HG02759 (cell line): Measurements from ENCODE around the gene RNF187.

ENCODE experiments used
- ATAC-seq: cut with Tn5 transposase; IDR thresholded peaks from one replicate; pipeline ENCODE4 v1.9.1; 2021; ENCODE audit warnings: mild to moderate bottlenecking, moderate library complexity; ENCODE audit not compliant: unreplicated experiment

RNF187 gene

GRCh38 chr1:228542981-228543380 lies 55.8 kb downstream of the RNF187 start:
- ATAC-seq: no peak

DNA sequence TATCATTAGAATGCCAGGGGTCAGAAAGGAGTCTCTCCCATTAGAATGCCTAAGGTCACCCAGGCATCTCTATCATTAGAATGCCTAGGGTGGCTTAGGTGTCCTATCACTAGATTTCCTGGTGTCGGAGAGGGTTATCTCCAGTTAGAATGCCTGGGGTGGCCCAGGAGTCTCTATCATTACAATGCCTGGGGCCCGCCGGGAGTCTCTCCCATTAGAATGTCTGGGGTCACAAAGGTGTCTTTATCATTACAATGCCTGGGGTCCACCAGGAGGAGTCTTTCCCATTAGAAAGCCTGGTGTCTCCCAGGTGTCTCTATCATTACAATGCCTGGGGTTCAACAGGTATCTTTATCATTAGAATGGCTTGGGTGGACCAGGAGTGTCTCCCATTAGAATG lies 56.2 kb downstream of the RNF187 start:
- ATAC-seq: no peak

GRCh38 chr1:228544021-228544850 lies 57.1 kb downstream of the RNF187 start:
- ATAC-seq: no peak

DNA sequence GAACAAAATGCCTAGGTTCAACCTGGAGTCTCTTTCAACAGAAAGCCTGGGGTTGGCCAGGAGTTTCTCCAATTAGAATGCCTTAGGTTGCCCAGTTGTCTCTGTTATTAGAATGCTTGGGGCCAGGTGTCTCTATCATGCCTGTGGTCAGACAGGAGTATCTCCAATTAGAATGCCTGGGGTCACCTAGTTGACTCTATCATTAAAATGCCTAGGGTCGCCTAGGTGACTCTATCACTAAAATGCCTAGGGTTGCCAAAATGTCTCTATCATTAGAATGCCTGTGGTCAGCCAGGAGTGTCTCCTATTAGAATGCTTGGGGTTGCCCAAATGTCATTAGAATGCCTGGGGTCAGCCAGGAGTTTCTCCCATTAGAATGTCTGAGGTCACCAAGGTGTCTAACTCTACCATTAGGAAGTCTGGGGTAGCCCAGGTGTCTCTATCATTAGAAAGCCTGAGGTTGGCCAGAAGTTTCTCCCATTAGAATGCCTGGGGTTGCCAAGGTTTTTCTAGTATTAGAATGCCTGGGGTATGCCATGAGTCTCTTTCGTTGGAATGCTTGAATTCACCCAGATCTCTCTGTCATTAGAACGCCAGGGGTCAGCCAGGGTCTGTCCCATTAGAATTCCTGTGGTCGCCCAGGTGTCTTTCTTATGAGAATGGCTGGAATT lies 57.9 kb downstream of the RNF187 start:
- no peak for ATAC-seq
